ENCODE data around the gene SORBS1.

DNA sequence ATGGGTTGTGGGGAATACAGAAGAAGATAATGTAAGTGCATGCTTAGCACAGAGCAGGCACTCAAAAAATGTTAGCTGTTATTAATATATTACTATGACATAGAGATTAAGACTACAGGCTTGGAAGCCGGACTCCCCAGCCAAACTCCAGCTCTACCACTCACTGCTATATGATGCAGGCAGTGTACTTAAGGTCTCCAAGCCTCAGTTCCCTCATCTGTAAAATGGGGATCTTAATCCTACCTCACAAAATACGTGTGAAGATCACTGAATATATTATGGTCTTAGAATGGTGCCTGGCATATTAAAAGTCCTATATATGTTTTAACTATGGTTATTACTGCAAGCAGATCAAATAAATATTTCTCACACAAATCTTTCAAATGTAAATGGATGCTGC is 275.6 kb downstream of the SORBS1 start:
- no peak for TF ChIP-seq EP300 (IDR thresholded peaks at IDR 0.05; ENCODE audit: borderline replicate concordance)
- TF ChIP-seq, protein P1, sequence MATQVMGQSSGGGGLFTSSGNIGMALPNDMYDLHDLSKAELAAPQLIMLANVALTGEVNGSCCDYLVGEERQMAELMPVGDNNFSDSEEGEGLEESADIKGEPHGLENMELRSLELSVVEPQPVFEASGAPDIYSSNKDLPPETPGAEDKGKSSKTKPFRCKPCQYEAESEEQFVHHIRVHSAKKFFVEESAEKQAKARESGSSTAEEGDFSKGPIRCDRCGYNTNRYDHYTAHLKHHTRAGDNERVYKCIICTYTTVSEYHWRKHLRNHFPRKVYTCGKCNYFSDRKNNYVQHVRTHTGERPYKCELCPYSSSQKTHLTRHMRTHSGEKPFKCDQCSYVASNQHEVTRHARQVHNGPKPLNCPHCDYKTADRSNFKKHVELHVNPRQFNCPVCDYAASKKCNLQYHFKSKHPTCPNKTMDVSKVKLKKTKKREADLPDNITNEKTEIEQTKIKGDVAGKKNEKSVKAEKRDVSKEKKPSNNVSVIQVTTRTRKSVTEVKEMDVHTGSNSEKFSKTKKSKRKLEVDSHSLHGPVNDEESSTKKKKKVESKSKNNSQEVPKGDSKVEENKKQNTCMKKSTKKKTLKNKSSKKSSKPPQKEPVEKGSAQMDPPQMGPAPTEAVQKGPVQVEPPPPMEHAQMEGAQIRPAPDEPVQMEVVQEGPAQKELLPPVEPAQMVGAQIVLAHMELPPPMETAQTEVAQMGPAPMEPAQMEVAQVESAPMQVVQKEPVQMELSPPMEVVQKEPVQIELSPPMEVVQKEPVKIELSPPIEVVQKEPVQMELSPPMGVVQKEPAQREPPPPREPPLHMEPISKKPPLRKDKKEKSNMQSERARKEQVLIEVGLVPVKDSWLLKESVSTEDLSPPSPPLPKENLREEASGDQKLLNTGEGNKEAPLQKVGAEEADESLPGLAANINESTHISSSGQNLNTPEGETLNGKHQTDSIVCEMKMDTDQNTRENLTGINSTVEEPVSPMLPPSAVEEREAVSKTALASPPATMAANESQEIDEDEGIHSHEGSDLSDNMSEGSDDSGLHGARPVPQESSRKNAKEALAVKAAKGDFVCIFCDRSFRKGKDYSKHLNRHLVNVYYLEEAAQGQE (IDR thresholded peaks at IDR 0.05; ENCODE audit: low read depth): no peak
- TF ChIP-seq, protein P2, sequence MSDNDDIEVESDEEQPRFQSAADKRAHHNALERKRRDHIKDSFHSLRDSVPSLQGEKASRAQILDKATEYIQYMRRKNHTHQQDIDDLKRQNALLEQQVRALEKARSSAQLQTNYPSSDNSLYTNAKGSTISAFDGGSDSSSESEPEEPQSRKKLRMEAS (IDR thresholded peaks at IDR 0.05): no peak
- TF ChIP-seq CEBPB (IDR thresholded peaks at IDR 0.05): no peak
- no peak for TF ChIP-seq YY1 (IDR thresholded peaks at IDR 0.05; ENCODE audit: low read depth)
- TF ChIP-seq TEAD4 (IDR thresholded peaks at IDR 0.05): no peak
- no peak for TF ChIP-seq TAF1 (IDR thresholded peaks at IDR 0.05; ENCODE audit: low read depth)
- no peak for TF ChIP-seq EGR1 (IDR thresholded peaks at IDR 0.05)
- TF ChIP-seq RAD21 (IDR thresholded peaks at IDR 0.05; ENCODE audit: low read depth): no peak
- TF ChIP-seq ZBTB7A (IDR thresholded peaks at IDR 0.05; ENCODE audit: low read depth): no peak
- TF ChIP-seq NFIC (IDR thresholded peaks at IDR 0.05): no peak
- no peak for TF ChIP-seq FOXM1 (IDR thresholded peaks at IDR 0.05; ENCODE audit: borderline replicate concordance, low read depth)
- TF ChIP-seq TCF12 (IDR thresholded peaks at IDR 0.05; ENCODE audit: low read depth): no peak

Data from Ishikawa (cell line).